Fibroblast of lung (primary cell): ENCODE results near the gene PDE11A. TPM values are rescaled to one million over a fixed set of nuclear protein-coding genes. Genes with fewer than 3 reads are reported as not detected.

Source experiments
- DNase-seq, 2 donors: peaks; one replicate each; pipeline versions ENCODE4 v3.0.0 to v3.0.0-alpha.2; 2010; ENCODE audit warnings: low read depth in 2 of 2
- H2AFZ ChIP-seq: 2 replicates; pipeline ENCODE4 v1.5.1; 2012; ENCODE audit warnings: low read length, control low read depth, inconsistent platforms
- H3K27ac ChIP-seq: 2 replicates; pipeline ENCODE4 v1.5.1; 2011; ENCODE audit warnings: low read length, control low read depth; ENCODE audit not compliant: insufficient read depth
- H3K27me3 ChIP-seq: 2 replicates; pipeline ENCODE4 v1.5.1; 2011; ENCODE audit warnings: mild to moderate bottlenecking, low read length; ENCODE audit not compliant: control insufficient read depth, insufficient read depth
- H3K36me3 ChIP-seq: 2 replicates; pipeline ENCODE4 v1.5.1; 2011; ENCODE audit warnings: low read length; ENCODE audit not compliant: control insufficient read depth, insufficient read depth
- H3K4me1 ChIP-seq: 2 replicates; pipeline ENCODE4 v1.5.1; 2011; ENCODE audit warnings: low read length; ENCODE audit not compliant: control insufficient read depth, insufficient read depth; ENCODE audit errors: extremely low read depth
- H3K4me2 ChIP-seq: 2 replicates; pipeline ENCODE4 v1.5.1; 2011; ENCODE audit warnings: low read length, control low read depth; ENCODE audit not compliant: insufficient read depth; ENCODE audit errors: extremely low read depth
- H3K4me3 ChIP-seq, 4 experiments: fragments of 200-600 bp in 1 of 4; sonication (generic) in 1 of 4; replicated peaks in 1 of 4; 2 replicates each; pipeline ENCODE4 v1.5.1; 2011 to 2016; ENCODE audit warnings: low read length in 4 of 4, low read depth in 3 of 4, mild to moderate bottlenecking in 3 of 4, control low read depth in 2 of 4, inconsistent platforms in 1 of 4, mixed read lengths in 1 of 4; ENCODE audit not compliant: insufficient read depth in 1 of 4; ENCODE audit errors: control extremely low read depth in 1 of 4
- H3K79me2 ChIP-seq: 2 replicates; pipeline ENCODE4 v1.5.1; 2012; ENCODE audit warnings: mild to moderate bottlenecking, low read length, inconsistent platforms; ENCODE audit not compliant: control insufficient read depth, insufficient read depth
- H3K9ac ChIP-seq: 2 replicates; pipeline ENCODE4 v1.5.1; 2011; ENCODE audit warnings: mild to moderate bottlenecking, low read length, control low read depth; ENCODE audit not compliant: insufficient read depth
- H3K9me3 ChIP-seq: 2 replicates; pipeline ENCODE4 v1.5.1; 2012; ENCODE audit warnings: low read depth, low read length; ENCODE audit not compliant: control insufficient read depth, insufficient read depth
- H4K20me1 ChIP-seq: 2 replicates; pipeline ENCODE4 v1.5.1; 2011; ENCODE audit warnings: low read length; ENCODE audit not compliant: control insufficient read depth, insufficient read depth; ENCODE audit errors: extremely low read depth
- CTCF ChIP-seq, 2 donors: IDR thresholded peaks in 1 of 2; conservative IDR thresholded peaks in 1 of 2; 1 replicate in 1 of 2; 2 replicates in 1 of 2; pipeline ENCODE4 v1.5.1; 2011 to 2012; ENCODE audit warnings: low read length in 2 of 2, control low read depth in 1 of 2, inconsistent platforms in 1 of 2, low read depth in 1 of 2, mild to moderate bottlenecking in 1 of 2
- EZH2 ChIP-seq: IDR thresholded peaks from 2 replicates; pipeline ENCODE4 v1.5.1; 2012; ENCODE audit warnings: low read length, control low read depth, mild to moderate bottlenecking; ENCODE audit errors: missing control alignments
- polyA plus RNA-seq, 2 donors: library from polyadenylated mRNA; depleted of rRNA in 1 of 2; stranded (reverse) in 1 of 2; unstranded in 1 of 2; fragments of >200 nt; gene quantifications; 2 replicates each; pipeline ENCODE4 v1.2.1, GENCODE V29; 2011 to 2012; ENCODE audit warnings: missing spikeins in 1 of 2
- total RNA-seq: library from RNA; depleted of rRNA; stranded (reverse); fragments of >200 nt; gene quantifications from 2 replicates; pipeline ENCODE4 v1.2.1, GENCODE V29; 2014

Gene PDE11A
- total and polyA plus RNA-seq, 2 donors (not counting 1 experiment from before 2014, with no cell fraction given), result 0.03 to 0.33 TPM

GRCh38 chr2:177639262-177639914 is 433.2 kb downstream of the PDE11A start:
- H3K27ac ChIP-seq, result no peak overlapping the region
- H3K4me2 ChIP-seq, result no peak overlapping the region
- no peak overlapping the region for H3K4me3 ChIP-seq
- no peak overlapping the region for H2AFZ ChIP-seq
- H3K79me2 ChIP-seq, result no peaks in the 10 kb centered on the region
- no peak overlapping the region for H3K9ac ChIP-seq
- H3K27me3 ChIP-seq, result no peaks in the 10 kb centered on the region
- no peak for DNase-seq
- H3K36me3 ChIP-seq, result no peaks in the 10 kb centered on the region
- H3K4me1 ChIP-seq, result no peaks in the 10 kb centered on the region
- TF ChIP-seq EZH2 (no peak), CTCF (conservative IDR thresholded peaks at IDR 0.05 in 1 of 2, IDR thresholded peaks at IDR 0.05 in 1 of 2; ENCODE audit: low read depth in 1 of 2, low read length in 2 of 2) (no peak)
- H3K9me3 ChIP-seq, result no peaks in the 10 kb centered on the region
- no peaks in the 10 kb centered on the region for H4K20me1 ChIP-seq

GRCh38 chr2:177638507-177638906 is 434.1 kb downstream of the PDE11A start:
- no peaks in the 10 kb centered on the region for H4K20me1 ChIP-seq
- H3K4me3 ChIP-seq, result no peak overlapping the region
- no peaks in the 10 kb centered on the region for H3K79me2 ChIP-seq
- H3K9me3 ChIP-seq, result no peaks in the 10 kb centered on the region
- H3K27ac ChIP-seq, result no peak overlapping the region
- H3K4me1 ChIP-seq, result no peaks in the 10 kb centered on the region
- H3K36me3 ChIP-seq, result no peaks in the 10 kb centered on the region
- H3K27me3 ChIP-seq, result no peaks in the 10 kb centered on the region
- no peak for DNase-seq
- H2AFZ ChIP-seq, result no peak overlapping the region
- no peak overlapping the region for H3K9ac ChIP-seq
- H3K4me2 ChIP-seq, result no peak overlapping the region
- TF ChIP-seq EZH2, result no peak
- no peak for TF ChIP-seq CTCF (conservative IDR thresholded peaks at IDR 0.05 in 1 of 2, IDR thresholded peaks at IDR 0.05 in 1 of 2; ENCODE audit: low read depth in 1 of 2, low read length in 2 of 2)

GRCh38 chr2:177636672-177637071 is 435.9 kb downstream of the PDE11A start:
- Histone ChIP-seq H3K79me2 (no peaks in the 10 kb centered on the region), H3K9me3 (no peaks in the 10 kb centered on the region), H3K27ac (no peak overlapping the region), H3K27me3 (no peaks in the 10 kb centered on the region), H4K20me1 (no peaks in the 10 kb centered on the region), H3K9ac (no peak overlapping the region), H3K36me3 (no peaks in the 10 kb centered on the region), H3K4me1 (no peaks in the 10 kb centered on the region), H3K4me2 (no peak overlapping the region), H3K4me3 (no peak overlapping the region), H2AFZ (no peak overlapping the region)
- TF ChIP-seq CTCF (conservative IDR thresholded peaks at IDR 0.05 in 1 of 2, IDR thresholded peaks at IDR 0.05 in 1 of 2; ENCODE audit: low read depth in 1 of 2, low read length in 2 of 2) (no peak), EZH2 (no peak)
- DNase-seq, result no peak
